IPS-15b (cell line): ENCODE results near the gene PCCA.
"Not testable (repeated sequence)": the region's sequence is repeated elsewhere in the genome, so short reads cannot be mapped to it uniquely, and the experiment has no call there.

Source experiments
- H3K27me3 ChIP-seq: one replicate; pipeline ENCODE4 v1.6.1; 2013; ENCODE audit warnings: low read length; ENCODE audit not compliant: control insufficient read depth, insufficient read depth
- H3K36me3 ChIP-seq: one replicate; pipeline ENCODE4 v1.6.1; 2013; ENCODE audit warnings: low read length; ENCODE audit not compliant: control insufficient read depth, insufficient read depth
- H3K4me1 ChIP-seq: one replicate; pipeline ENCODE4 v1.6.1; 2013; ENCODE audit warnings: mild to moderate bottlenecking, low read length; ENCODE audit not compliant: control insufficient read depth, insufficient read depth
- H3K4me3 ChIP-seq: one replicate; pipeline ENCODE4 v1.5.1; 2013; ENCODE audit warnings: low read depth, low read length
- H3K9ac ChIP-seq: one replicate; pipeline ENCODE4 v1.6.1; 2013; ENCODE audit warnings: low read depth, mild to moderate bottlenecking, low read length
- H3K9me3 ChIP-seq: one replicate; pipeline ENCODE4 v1.6.1; 2013; ENCODE audit warnings: mild to moderate bottlenecking, low read length; ENCODE audit not compliant: control insufficient read depth, insufficient read depth

Gene PCCA

GRCh38 chr13:100149389-100149788, 60.5 kb downstream of the PCCA start:
- no peak overlapping the region for H3K9ac ChIP-seq
- peaks cover 25% of the 10 kb centered on the region for H3K4me1 ChIP-seq

GRCh38 chr13:100150711-100151110, 61.8 kb downstream of the PCCA start:
- H3K9ac ChIP-seq, H3K4me3 ChIP-seq, H3K36me3 ChIP-seq, H3K9me3 ChIP-seq, H3K27me3 ChIP-seq: not testable (repeated sequence)
- peaks cover 28% of the 10 kb centered on the region for H3K4me1 ChIP-seq

More at GRCh38 chr13:100149389-100149788, 60.5 kb downstream of the PCCA start:
- no peak overlapping the region for H3K4me3 ChIP-seq
- H3K36me3 ChIP-seq, result no peaks in the 10 kb centered on the region
- H3K27me3 ChIP-seq, result no peaks in the 10 kb centered on the region
- H3K9me3 ChIP-seq, result no peaks in the 10 kb centered on the region

- Histone ChIP-seq H3K4me1 (peaks cover 17% of the 10 kb centered on the region), H3K36me3 (peaks cover 4% of the 10 kb centered on the region), H3K9me3 (no peaks in the 10 kb centered on the region), H3K27me3 (no peaks in the 10 kb centered on the region), H3K9ac (no peak overlapping the region), H3K4me3 (no peak overlapping the region)
Observed at GRCh38 chr13:100154842-100155416, 66.0 kb downstream of the PCCA start.

GRCh38 chr13:100156788-100157187, 67.9 kb downstream of the PCCA start:
- Histone ChIP-seq H3K27me3 (no peaks in the 10 kb centered on the region), H3K9me3 (no peaks in the 10 kb centered on the region), H3K4me3 (no peak overlapping the region), H3K36me3 (peaks cover 4% of the 10 kb centered on the region), H3K4me1 (peaks cover 17% of the 10 kb centered on the region), H3K9ac (no peak overlapping the region)

- Histone ChIP-seq H3K36me3 (peaks cover 4% of the 10 kb centered on the region), H3K9me3 (no peaks in the 10 kb centered on the region), H3K4me1 (peaks cover 17% of the 10 kb centered on the region), H3K4me3 (no peak overlapping the region), H3K27me3 (no peaks in the 10 kb centered on the region), H3K9ac (no peak overlapping the region)
Observed at GRCh38 chr13:100158569-100158968, 69.7 kb downstream of the PCCA start.

- H3K4me3 ChIP-seq, result no peak overlapping the region
- no peaks in the 10 kb centered on the region for H3K9me3 ChIP-seq
- H3K4me1 ChIP-seq, result peaks cover 8% of the 10 kb centered on the region
- no peaks in the 10 kb centered on the region for H3K27me3 ChIP-seq
- peaks cover 4% of the 10 kb centered on the region for H3K36me3 ChIP-seq
- H3K9ac ChIP-seq, result no peak overlapping the region
Observed at GRCh38 chr13:100159584-100159983, 70.7 kb downstream of the PCCA start.

- H3K9ac ChIP-seq, result no peak overlapping the region
- peaks cover 7% of the 10 kb centered on the region for H3K4me1 ChIP-seq
- H3K27me3 ChIP-seq, result no peaks in the 10 kb centered on the region
- peaks cover 4% of the 10 kb centered on the region for H3K36me3 ChIP-seq
- H3K4me3 ChIP-seq, result no peak overlapping the region
- H3K9me3 ChIP-seq, result no peaks in the 10 kb centered on the region
Observed at GRCh38 chr13:100160450-100160849, 71.6 kb downstream of the PCCA start.

GRCh38 chr13:100163375-100163774, 74.5 kb downstream of the PCCA start:
- H3K27me3 ChIP-seq, result no peaks in the 10 kb centered on the region
- H3K4me3 ChIP-seq, result no peak overlapping the region

GRCh38 chr13:100173203-100173602, 84.3 kb downstream of the PCCA start:
- Histone ChIP-seq H3K4me3 (no peak overlapping the region), H3K9me3 (no peaks in the 10 kb centered on the region), H3K36me3 (peaks cover 3% of the 10 kb centered on the region), H3K4me1 (peaks cover 35% of the 10 kb centered on the region), H3K9ac (no peak overlapping the region), H3K27me3 (no peaks in the 10 kb centered on the region)

More at GRCh38 chr13:100163375-100163774, 74.5 kb downstream of the PCCA start:
- no peaks in the 10 kb centered on the region for H3K9me3 ChIP-seq
- H3K9ac ChIP-seq, result no peak overlapping the region
- H3K36me3 ChIP-seq, result no peaks in the 10 kb centered on the region
- H3K4me1 ChIP-seq, result peaks cover 8% of the 10 kb centered on the region

GRCh38 chr13:100174455-100174854, 85.6 kb downstream of the PCCA start:
- not testable (repeated sequence) for H3K4me3 ChIP-seq, H3K36me3 ChIP-seq, H3K9ac ChIP-seq, H3K27me3 ChIP-seq, H3K9me3 ChIP-seq
- peaks cover 34% of the 10 kb centered on the region for H3K4me1 ChIP-seq

GRCh38 chr13:100175078-100175802, 86.3 kb downstream of the PCCA start:
- Histone ChIP-seq H3K4me3 (no peak overlapping the region), H3K9me3 (no peaks in the 10 kb centered on the region), H3K4me1 (peaks cover 34% of the 10 kb centered on the region), H3K27me3 (no peaks in the 10 kb centered on the region), H3K36me3 (peaks cover 3% of the 10 kb centered on the region), H3K9ac (no peak overlapping the region)

- peaks cover 34% of the 10 kb centered on the region for H3K4me1 ChIP-seq
- H3K36me3 ChIP-seq, result peaks cover 3% of the 10 kb centered on the region
- no peaks in the 10 kb centered on the region for H3K9me3 ChIP-seq
- H3K9ac ChIP-seq, result no peak overlapping the region
- no peaks in the 10 kb centered on the region for H3K27me3 ChIP-seq
- H3K4me3 ChIP-seq, result no peak overlapping the region
Observed at GRCh38 chr13:100175803-100176182, 86.9 kb downstream of the PCCA start.
